NCI-H82 treated with DMSO at 0.1 percent for 48 hours (cell line): Measurements from ENCODE around the gene FAM222B.
"Not testable (repeated sequence)": the region's sequence is repeated elsewhere in the genome, so short reads cannot be mapped to it uniquely, and the experiment has no call there.

ENCODE experiments used
- DNase-seq: peaks from one replicate; lab custom pipeline; 2025; ENCODE audit not compliant: unreplicated experiment; lab: John Stamatoyannopoulos, UW

The FAM222B gene

DNA sequence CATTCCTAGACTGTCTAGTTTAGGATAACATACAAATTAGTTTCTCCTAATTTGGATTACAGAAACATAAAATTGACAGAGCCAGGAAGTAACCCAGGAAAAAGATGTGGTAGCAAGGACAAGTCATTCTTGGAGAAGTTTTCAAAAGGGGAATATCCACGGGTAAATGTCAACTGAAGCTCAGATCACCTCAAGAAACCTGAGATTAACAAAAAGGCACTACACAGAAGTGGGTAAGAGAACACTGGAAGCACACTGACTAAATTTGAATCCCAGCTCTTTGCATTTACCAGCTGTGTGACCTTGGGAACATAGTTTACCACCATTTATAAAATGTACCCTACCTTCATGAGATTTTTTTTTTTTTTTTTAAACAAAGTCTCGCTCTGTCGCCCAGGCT is 59.4 kb downstream of the FAM222B start:
- DNase-seq, result no peak

DNA sequence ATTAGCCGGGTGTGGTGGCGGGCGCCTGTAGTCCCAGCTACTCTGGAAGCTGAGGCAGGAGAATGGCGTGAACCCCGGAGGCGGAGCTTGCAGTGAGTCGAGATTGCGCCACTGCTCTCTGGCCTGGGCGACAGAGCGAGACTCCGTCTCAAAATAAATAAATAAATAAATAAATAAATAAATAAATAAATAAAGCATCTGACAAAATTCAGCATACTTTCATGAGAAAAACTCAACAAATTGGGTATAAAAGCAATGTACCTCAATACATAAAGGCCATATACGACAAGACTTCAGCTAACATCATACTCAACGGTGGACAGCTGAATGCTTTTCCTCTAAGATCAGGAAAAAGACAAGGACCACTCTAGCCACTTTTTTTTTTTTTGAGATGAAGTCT is 63.0 kb downstream of the FAM222B start:
- DNase-seq, result not testable (repeated sequence)

DNA sequence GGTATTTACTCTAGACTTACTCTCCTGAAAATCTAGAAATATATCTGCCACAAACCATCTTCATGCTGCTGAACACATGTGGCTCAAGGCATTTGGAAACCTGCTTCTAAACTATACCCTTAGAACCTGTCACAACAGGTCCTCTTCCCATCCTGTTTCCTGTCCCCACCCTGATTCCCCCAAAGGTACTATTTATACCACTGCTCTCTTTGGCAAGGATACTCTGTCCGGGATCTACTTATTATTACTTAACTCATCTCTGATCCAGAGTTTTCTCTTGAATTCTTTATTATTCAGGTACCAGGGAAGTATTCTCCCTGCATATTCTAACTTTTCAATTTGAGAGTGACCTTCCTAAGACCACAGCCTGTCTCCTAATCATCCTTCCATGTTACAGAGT is 65.4 kb downstream of the FAM222B start:
- no peak for DNase-seq

DNA sequence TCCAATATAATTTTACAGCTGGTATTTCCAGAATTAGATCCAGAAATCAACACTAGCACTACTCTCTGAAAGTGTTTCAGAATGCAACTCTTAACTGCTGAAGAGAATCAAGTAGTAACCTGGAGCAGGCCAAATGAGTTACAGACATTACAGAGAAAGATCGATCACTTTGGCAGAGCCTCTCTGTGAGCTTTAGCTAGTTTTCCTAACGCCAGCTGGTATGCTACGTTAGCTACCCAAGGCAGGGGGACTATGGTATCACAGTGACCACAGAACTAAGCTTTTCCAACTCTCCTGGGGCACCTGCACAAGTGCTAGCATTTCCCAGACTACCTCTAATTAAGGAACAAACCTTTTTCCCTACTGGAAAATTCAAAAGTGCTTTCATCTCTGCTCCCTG is 68.4 kb downstream of the FAM222B start:
- DNase-seq, result no peak

DNA sequence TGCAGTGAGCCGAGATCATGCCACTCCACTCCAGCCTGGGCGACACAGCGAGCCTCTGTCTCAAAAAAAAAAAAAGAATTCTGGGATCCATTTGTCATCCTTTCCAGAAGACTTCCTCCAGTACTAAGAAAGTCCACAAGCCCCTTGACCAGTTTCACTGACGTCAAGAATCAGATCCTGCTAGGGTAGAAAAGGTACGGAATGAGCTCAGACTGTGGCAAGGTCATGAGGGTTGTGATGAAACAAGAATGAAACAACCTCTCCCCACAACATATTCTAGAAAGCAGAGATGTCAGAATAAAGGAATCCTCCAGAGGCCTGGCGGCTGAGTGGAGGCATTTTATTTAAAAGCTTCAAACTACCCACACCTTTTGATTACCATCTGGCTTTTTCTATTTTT is 68.9 kb downstream of the FAM222B start:
- no peak for DNase-seq

DNA sequence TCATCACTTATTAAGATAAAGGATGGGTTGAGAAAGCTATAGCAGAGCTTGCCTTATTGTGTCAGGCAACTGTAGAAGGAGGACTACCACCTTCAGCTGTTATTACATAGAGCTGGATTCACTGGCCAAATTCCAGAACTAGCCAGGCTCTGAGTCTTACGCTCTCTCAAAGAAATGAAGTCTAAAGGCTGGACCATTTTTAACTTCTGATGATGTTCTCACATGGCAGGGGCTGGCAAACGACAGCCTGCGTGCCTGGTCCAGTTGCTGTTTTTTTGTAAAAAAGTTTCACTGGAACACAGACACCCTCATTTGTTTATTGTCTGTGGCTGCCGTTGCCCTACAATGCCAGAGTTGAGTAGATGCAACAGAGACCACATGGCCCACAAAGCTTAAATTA is 77.6 kb downstream of the FAM222B start:
- no peak for DNase-seq

DNA sequence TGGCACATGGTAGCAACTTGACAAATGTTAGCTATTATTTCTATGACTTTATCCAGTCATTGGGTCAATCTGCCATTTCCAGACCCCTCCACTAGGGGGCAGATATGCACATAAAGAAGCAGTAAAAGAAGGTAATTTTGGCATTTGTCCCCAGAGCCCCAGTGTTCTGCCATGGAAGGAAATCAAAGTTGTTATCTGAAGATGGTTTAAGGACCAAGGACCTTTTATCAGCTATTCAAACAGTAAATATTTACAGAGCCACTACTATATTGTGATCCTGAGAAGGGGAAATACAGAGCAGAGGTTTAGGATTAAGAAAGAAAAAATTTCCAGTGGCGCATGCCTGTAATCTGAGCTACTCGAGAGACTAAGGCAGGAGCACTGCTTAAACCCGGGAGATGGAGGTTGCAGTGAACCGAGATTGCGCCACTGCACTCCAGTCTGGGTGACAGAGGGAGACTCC is 78.8 kb downstream of the FAM222B start:
- peak; percentile 39 for DNase-seq

DNA sequence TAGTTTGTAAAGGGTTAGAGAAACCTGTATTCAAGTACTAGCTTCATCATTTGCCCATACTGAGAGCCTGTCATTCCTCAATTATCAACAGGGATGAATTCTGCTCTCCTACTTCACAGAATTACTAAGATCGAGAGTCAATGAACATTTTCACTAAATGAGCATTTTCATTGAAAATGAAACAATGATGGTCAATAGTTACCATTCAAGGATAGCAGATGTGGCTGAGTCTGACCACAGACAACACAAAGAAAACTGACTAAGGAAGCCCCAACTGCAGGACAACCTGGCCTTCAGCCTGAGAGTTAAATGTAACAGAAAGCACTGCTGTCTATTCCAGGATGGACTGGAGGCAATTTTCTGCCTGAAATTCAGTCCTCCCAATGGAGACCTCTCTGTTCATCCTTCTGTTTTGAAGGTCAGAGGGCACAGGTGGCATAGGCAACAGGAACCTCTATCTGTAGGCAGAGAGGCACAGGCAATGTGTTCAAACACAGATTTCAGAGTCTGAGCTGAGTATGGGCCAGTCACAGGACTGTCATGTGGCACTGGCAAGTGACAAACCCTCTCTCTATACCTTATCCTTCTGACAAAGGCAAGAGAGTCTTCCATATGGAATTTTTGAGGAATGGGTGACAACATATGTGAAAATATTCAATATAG is 79.3 kb downstream of the FAM222B start:
- no peak for DNase-seq

DNA sequence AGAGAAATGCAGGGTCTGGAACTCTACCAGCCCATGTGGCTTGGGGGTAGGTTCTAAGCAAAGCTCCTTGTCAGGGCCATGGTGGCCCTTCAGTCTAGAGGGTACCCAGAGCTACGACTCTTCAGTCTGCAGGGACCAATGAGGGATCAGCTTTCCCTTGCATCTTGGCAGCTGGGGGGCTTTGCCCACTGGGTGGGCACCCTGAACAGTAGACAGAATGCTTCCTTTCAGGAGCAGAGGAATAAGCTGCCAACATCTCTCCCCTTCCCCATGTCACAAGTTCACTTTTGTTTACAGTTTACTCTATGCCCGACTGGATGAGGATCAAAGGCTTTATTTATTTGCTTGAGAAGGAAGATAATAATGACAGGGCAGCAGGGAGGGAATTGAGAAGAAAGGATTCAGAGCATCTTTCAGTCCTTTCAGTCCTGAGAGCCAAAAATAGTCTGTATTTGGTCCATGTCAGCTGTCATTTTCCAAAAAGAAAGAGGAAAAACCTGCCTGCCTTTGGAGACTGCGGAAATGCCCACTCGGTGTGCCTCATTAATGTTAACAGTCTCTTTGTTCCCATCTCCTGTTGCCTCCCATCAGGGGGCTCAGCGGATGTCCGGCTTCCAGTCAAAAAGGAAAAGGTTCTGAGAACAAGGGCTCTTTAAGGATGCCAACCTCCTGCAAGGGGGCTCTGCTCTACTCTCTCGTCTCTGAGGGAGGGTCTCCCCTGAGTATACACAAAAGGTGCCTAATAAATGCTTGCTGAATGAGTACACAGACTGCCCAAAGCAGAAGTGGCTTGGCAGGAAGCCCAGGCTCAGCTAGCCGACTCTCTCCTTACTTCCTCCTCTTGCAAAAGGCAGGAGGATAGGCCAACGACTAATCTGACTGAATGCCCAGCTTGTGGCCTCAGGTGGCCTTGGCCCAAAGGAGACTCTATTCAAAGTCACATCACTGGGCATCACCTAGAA is 81.7 kb downstream of the FAM222B start:
- DNase-seq, result no peak

DNA sequence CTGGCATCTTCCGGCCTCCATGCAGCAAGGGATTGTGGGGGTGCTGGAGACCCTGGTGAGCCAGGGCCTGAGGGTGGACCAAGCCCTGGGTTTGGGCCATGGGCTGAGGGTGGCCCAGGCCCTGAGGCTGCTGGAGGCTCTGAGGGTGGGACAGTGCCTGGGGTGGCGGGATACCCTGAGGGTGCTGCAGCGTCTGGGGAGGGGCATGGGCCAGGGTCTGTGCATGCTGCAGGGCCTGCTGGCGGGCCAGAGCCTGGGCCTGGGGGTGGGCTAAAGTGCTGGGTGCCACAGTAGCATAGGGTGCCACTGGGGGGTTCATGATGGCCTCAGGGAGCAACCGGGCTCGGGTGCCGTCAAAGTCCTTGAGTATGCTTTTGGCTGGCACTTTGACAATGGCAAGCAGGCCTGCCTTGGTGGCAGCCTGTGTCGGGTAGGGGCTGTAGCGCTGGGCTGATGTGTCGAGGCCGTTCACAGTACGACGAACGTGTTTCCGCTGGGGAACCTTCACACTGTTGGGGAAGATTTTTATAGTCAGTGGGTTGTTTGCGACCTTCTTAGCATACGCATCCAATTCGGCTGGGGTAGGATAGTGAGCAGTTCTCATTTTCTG is 83.2 kb downstream of the FAM222B start:
- no peak for DNase-seq

DNA sequence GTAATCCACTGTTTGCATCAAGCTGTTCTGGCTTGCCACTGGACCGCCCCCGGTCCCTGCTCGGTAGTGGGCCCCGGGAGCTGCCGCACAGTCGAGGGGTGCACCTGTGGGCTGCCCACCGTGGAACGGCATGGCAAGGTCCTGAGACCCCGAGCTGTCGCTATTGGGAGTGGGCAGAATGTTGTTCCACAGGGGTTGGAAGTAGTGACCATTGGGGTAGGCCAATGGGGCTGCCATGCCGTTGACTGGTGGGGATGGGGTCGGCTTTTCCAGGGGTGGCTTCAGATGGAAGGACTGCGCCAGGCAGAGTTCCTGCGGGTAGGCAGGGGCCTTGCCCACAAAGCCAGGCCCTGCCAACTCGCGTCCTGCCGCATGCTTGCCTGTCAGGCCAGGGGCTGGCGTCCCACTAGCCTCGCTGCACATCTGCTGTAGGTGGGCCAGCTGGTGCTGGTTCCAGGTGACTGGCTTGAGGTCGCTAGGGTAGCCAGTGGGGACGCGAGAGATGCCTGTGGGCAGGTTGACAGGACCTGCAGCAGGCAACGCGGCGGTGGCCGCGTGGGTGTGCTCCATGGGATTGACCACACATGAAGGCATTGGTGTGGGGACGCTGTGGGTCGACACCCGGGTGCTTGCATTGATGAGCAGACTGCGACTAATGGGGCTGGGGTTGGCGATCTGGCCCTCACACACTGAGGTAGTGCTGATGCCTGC is 84.0 kb downstream of the FAM222B start:
- DNase-seq, result no peak

DNA sequence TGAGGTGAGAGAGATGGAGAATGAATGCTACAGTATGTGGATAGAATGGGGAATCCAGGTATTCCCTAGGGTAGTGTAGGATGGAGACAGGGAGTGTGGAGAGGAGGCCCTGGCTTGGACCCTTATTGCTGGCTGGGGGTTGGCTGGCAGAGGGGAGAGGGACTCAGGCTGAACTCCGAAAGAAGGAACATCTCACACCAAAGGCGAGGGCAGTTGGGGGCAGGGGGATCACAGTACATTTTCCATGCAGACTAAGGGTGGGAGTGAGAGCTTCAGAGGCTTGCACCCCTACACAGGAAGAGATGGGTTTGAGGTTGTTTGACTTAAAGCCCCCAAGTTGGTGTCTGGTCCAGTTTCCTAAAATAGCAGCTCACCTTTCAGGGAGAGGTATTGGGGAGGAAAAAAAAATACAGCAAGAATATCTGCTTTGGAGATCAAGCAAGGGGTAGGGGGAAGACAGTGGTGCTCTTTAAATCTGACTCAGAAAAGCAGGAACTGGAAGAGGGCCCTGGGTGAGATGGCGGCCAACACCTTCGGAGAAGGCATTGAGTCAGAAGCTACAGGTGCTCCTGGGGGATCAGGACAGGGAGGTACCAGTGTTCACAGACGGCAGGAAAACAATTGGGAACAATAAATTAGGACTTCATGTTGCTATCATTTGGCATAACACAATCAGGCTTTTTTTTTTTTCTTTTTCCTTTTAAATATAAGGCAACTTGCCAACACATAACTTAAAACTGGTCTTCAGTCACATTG is 86.4 kb downstream of the FAM222B start:
- no peak for DNase-seq

DNA sequence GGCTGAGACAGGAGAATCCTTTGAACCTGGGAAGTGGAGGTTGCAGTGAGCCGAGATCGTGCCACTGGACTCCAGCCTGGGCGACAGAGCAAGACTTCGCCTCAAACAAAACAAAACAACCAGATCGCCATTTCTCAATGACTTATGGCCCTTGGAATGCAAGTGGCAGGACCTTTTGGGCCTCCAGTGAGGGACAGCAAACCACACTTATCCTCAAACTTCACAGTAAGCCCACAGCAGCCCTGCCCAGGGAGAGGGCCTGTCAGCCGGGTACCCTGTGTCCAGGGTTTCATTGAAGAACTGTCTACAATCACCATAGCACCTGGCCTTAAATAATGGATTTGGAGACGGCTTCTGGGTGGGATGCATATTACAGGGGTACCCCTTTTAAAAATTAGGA is 87.1 kb downstream of the FAM222B start:
- DNase-seq, result no peak

DNA sequence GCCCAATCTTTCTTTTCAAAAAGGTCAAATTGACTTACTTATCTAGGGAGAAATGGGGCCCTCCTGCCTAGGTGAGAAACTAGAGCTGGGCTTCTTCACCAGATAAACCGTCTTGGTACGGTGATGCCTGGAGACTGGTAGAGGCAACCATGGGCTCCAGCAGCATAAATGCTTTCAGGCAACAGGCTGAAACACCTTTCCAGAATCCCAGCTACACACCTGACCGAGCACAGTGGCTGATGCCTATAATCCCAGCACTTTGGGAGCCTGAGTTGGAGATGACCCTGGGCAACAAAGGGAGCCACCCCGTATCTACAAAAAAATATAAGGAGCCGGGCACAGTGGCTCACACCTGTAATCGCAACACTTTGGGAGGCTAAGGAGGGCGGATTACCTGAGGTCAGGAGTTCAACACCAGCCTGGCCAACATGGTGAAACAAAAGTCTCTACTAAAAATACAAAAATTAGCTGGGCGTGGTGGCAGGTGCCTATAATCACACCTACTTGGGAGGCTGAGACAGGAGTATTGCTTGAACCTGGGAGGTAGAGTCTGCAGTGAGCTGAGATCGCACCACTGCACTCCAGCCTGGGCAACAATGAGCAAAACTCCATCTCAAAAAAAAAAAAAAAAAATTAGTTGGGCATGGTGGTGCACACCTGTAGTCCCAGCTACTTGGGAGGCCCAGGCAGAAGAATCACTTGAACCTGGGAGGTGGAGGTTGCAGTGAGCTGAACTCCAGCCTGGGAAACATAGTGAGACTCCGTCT is 90.8 kb downstream of the FAM222B start:
- no peak for DNase-seq

DNA sequence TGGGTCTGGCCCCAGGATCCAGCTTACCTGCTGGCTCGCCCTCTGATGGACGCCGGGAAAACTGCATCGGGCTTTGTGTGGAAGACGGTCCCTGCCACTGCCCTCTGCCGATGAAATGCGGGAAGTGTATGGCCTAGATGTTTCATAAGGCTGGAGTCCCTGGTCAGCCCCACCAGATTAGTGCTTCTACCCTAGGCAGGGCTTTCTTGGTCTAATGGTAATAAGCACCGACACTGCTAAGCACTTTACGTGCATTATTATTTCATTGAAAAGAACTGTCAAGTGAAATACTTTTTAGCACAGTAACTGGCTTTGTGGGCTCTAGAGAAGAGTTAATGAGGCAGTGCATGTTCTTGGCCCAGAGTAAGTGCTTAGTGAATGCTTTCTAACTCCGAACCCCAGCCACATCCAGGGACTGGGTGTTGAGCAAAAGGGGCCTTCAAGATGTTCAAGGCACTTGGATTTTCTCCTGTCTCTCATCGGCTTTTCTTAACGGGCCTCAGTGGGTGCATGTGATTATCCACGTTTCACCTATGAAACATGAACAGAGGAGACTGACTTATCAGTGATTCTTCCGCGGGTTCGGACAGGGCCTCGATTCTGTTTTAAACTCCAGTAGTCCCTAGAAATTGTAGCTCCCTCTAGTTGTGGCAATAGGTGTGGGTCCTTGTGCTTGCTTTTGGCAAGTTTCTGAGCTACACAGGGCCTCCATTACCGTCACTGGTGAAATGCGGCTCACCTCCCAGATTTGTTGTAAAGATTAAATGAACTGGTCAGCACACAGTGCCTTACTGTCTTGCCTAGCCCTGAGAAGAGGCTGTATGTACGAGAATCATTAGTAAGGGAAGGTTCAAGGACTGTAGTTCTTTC is 92.2 kb downstream of the FAM222B start:
- DNase-seq, result peak; percentile 87

DNA sequence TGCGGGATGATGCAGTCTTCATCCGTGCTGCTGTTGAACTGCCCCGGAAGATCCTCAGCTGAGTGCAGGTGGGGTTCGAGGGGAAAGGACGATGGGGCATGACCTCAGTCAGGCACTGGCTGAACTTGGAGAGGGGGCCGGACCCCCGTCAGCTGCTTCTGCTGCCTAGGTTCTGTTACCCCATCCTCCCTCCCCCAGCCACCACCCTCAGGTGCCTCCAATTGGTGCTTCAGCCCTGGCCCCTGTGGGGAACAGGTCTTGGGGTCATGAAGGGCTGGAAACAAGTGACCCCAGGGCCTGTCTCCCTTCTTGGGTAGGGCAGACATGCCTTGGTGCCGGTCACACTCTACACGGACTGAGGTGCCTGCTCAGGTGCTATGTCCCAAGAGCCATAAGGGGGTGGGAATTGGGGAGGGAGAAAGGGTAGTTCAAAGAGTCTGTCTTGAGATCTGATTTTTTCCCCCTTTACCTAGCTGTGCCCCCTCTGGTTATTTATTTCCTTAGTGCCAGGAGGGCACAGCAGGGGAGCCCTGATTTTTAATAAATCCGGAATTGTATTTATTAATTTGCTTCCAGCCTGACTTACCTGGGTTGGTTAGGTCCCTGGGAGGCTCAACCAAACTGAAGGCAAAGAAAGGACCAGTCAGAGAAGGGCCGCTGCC is 92.9 kb downstream of the FAM222B start:
- DNase-seq, result no peak

DNA sequence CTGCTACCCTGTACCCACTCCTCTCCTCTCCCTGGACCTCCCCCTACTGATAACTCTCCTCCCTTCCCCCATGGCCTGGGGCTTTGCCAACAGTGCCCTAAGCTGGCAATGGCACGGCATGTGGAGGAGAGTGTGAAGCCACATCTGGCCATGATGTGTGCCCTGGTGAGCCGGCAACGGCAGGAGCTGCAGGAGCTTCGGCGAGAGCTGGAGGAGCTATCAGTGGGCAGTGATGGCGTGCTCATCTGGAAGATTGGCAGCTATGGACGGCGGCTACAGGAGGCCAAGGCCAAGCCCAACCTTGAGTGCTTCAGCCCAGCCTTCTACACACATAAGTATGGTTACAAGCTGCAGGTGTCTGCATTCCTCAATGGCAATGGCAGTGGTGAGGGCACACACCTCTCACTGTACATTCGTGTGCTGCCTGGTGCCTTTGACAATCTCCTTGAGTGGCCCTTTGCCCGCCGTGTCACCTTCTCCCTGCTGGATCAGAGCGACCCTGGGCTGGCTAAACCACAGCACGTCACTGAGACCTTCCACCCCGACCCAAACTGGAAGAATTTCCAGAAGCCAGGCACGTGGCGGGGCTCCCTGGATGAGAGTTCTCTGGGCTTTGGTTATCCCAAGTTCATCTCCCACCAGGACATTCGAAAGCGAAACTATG is 93.6 kb downstream of the FAM222B start:
- DNase-seq, result no peak
